HG03045 (cell line): Measurements from ENCODE around the gene SMC2.

Source experiments
- ATAC-seq: cut with Tn5 transposase; IDR thresholded peaks from one replicate; pipeline ENCODE4 v1.9.1; 2021; ENCODE audit warnings: mild to moderate bottlenecking, moderate library complexity; ENCODE audit not compliant: unreplicated experiment

The SMC2 gene

GRCh38 chr9:104099630-104100029 lies 5.5 kb downstream of the SMC2 start:
- no peak for ATAC-seq

GRCh38 chr9:104104360-104104759 lies 10.3 kb downstream of the SMC2 start:
- ATAC-seq, result no peak

- ATAC-seq, result no peak
Observed at GRCh38 chr9:104107799-104108198, 13.7 kb downstream of the SMC2 start.

GRCh38 chr9:104108315-104108714 lies 14.2 kb downstream of the SMC2 start:
- no peak for ATAC-seq

- no peak for ATAC-seq
Observed at GRCh38 chr9:104110509-104110908, 16.4 kb downstream of the SMC2 start.

GRCh38 chr9:104118916-104119315 lies 24.8 kb downstream of the SMC2 start:
- no peak for ATAC-seq

GRCh38 chr9:104121022-104121421 lies 26.9 kb downstream of the SMC2 start:
- no peak for ATAC-seq

GRCh38 chr9:104138243-104138868 lies 44.2 kb downstream of the SMC2 start:
- no peak for ATAC-seq

- no peak for ATAC-seq
Observed at GRCh38 chr9:104142799-104143549, 48.9 kb downstream of the SMC2 start.

GRCh38 chr9:104143550-104143910 lies 49.4 kb downstream of the SMC2 start:
- no peak for ATAC-seq

- no peak for ATAC-seq
Observed at GRCh38 chr9:104144336-104144735, 50.2 kb downstream of the SMC2 start.

GRCh38 chr9:104173067-104173466 lies 79.0 kb downstream of the SMC2 start:
- ATAC-seq, result no peak

GRCh38 chr9:104177003-104177611 lies 83.0 kb downstream of the SMC2 start:
- no peak for ATAC-seq

- ATAC-seq, result peak; percentile 80
Observed at GRCh38 chr9:104177676-104178075, 83.6 kb downstream of the SMC2 start.
